GM21786 (cell line): ENCODE measurements around the gene PCBP4.
"Not testable (repeated sequence)": the region's sequence is repeated elsewhere in the genome, so short reads cannot be mapped to it uniquely, and the experiment has no call there.

Experiments used
- ATAC-seq: cut with Tn5 transposase; IDR thresholded peaks from one replicate; pipeline ENCODE4 v1.9.1; 2021; ENCODE audit not compliant: unreplicated experiment

The PCBP4 gene

DNA sequence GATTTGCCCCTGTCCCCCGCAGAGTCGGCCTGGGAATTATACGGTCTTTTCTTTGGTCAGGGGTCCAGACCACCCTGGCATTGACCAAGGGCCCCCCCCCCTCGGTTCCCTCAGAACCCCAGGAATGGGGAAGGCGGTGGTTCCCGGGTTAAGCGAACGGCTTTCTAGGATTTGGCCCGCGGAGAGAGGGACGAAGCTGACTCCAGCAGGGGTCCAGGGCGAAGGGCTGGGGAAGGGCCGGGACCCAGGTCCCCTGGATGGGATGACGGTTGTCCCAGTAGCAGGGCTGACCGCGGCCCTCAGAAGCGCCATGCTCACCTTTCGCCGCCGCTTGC lies 25.8 kb downstream of the PCBP4 start:
- no peak for ATAC-seq

DNA sequence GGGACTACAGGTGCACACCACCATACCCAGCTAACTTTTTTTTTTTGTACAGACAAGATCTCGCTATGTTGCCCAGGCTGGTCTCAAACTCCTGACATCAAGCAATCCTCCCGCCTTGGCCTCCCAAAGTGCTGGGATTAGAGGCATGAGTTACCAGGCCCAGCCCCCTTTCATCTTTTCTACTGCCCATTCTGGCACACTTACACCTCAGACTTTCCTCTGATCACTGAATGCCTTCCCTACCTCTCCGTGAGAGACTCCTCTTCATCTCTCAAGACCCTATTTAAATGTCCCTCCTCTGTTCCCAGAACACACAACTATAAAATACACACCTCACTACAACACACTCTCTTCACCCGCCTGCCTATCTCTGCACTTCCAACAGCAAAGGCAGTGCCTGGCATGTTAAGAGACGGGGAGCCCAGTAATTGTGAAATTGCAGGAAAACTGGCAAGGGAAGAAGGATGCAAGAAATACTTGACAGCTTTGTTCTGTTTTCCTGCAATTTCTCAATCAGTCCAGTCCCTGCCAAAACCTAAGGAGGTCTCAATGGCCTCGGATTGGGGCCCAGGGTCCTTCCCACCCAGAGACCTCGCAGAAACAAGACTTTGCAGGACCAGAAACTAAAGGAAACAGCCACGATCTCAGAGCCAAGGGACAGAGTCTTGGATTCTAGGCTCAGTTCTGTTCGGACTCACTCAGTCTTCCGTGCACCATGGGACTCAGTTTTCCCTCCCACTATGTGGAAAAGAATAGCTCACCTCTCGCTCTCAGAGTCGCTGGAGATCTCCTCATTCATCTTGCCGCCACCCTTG lies 26.4 kb downstream of the PCBP4 start:
- ATAC-seq, result no peak

- ATAC-seq, result no peak
These were observed 28.4 kb downstream of the PCBP4 start for GRCh38 chr3:51938780-51939425.

DNA sequence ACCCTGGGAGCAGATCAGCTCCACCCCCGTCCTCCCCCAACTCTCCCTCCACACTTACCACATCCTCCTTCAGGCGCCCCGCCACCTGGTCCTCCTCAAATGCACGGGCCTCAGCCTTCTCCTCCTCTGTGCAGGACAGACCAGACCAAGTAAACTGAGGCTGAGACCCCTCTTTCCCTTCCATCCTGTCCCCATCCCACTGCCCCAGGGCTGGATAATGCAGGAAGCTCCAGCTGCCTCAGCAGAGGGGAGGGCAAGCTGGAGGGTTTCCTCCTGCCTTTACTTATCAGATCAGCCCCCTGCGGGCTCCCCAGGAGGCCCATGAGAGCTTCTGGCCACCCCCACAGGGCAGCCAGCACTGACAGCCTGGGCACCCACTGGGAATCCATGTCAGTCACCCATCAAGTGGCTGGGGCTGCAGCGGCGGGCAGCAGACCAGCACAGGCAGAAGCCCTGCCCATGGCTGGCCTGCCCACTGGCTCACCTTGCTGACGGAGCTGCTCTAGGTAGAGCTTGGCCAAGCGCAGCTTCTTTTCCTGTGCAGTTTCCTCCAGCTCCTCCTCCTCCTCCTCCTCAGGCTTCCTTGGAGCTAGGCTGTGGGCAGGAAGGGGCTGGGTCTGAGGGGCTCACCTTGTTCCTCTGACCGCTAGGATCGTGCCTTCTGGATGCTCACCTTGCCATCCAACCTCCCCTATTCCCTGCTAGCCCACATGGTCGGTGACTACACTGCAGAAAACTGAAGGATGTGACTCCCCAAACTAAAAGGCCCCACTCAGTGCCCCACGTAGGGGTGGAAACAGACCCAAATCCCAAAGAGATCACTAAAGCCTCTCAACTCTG lies 29.4 kb downstream of the PCBP4 start:
- no peak for ATAC-seq

- ATAC-seq, result no peak
These were observed 30.2 kb downstream of the PCBP4 start for GRCh38 chr3:51937014-51937413.

DNA sequence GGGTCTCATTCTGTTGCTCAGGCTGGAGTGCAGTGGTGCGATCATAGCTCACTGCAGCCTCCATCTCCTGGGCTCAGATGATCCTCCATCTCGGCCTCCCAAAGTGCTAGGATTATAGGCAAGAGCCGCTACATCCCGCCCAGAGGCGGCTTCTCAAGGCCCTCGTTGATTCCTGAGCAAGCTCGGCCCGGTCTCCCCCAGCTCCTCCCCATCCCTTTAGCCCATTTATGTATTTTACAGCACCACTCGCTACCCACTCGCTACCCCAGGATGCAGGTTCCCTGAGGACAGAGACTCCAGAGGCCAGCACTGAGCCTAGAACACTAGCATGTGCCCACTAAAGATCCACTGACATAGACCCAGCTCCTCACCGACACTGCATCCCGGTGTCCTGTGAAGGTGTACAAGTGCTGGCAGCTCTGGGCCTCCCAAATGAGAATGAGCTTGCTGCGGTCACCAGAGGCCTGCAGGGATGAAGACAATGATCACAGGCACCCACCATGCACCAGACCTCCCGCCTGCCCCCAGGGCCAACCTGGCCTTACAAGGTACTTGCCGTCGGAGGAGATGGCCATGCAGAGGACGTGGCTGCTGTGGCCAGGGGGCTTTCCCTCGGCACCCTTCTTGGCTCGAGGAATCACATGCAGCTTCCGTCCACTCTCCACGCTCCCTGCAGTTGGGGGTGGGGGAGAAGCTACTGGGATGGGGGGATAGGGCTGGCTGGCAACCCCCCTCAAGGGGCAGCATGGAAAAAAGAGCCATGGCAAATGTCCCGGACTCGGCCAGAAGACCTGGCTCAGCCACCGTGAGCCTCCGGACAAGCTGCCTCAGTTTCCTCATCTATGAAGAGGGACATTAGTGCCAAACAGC lies 31.1 kb downstream of the PCBP4 start:
- ATAC-seq, result no peak

- no peak for ATAC-seq
These were observed 32.0 kb downstream of the PCBP4 start for GRCh38 chr3:51934991-51935885.

DNA sequence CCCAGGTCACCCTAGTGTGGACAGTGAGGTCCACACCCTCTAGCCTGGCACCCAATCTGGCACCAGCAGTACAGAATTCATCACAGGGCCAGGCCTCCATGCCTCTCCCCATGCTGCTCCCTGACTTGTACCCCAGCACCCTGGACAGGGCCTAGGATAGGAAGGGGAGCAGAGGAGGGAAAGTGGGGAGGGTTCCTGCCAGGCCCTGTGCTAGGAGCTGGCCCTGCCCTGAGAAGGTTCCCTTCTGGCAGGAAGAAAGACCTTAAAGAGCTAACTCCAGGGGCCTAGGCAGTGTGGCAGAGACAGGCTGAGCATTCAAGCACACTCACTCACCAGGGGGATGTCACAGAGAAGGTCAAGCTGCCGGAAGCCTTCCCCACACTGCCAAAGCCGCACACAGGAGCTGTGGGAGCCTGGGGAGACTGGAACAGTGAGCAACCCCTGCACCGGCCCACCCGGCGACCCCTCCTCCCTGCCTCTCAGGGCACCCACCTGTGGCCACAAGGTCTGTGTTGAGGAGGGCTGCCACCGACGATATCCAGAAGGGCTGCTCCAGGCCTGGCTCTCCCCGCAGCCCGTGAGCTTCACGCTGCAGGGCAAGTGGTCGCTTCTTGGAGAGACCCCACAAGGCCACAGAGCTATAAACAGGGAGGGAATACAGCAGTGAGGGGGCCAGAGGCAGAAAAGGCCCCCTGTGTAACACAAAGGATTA lies 33.0 kb downstream of the PCBP4 start:
- ATAC-seq, result no peak

DNA sequence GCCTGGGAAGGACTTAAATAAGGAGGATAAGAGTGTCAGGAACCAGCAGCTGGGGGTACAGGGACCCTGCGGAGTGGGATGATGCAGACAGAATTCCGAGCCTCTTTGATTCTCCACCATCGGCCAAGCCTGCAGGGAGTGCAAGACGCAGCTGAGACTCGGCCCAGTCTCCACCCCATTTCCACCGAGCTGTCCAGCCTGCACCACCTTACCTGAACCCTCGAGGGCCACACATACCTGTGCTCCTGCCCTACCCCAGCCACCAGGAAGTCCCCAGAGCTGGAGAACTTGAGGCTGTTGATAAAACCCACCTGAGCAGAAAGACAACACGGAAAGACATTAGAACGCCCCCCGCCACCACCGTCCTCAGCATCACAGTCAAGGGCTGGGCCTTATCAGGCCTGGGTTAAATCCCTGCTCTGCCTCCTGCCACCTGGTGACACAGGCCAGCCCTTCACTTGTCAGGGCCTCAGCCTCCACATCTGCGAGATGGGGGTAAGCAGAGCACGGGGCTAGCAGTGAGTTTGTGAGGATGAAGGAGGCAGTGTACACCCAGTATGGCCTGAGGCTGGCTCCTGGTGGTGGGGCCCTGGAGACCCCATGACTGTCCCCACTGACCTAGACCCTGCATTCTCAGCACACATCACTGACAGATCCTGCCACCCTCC lies 33.6 kb downstream of the PCBP4 start:
- ATAC-seq, result no peak

DNA sequence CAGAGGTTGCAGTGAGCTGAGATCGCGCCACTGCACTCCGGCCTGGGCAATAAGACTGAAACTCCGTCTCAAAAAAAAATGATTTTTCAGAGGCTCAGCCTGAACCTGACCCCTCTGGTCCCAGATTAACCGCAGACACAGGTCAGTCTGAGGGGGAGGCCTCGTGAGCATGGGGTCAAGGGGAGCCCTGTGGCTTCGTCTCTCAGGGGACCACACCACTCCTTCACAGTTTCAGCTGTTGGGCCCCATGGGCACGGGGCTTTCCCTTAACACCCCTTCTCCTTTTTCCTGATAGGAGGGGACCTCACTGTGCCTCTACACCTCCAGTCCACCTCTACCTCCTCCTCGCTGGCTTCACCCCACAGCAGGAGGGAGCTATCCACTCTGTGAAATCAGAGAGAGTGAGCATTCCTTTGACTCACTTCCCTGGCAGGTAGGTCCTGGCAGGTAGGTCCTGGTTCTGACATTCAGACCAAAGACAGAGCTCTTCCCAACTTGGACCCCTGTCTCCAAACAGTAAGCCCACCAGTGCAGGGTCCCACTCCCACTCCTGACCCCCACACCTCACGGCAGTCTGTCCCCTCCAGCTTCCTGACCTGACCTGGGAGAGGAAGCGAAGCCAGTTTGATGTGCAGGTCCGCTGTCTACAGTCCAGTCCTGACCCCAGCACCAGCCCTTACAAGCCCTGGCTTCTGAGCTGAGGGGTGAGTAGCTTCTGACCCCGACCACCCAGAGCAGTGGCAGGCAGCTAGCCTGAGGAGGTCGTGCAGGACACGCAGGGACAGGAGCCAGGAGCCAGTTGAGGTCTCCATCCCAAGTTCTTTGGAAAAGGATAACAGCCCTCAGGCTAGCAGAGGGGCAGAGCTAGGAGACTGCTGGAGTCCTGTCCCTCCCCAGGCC lies 34.5 kb downstream of the PCBP4 start:
- no peak for ATAC-seq

GRCh38 chr3:51931756-51932155 lies 35.5 kb downstream of the PCBP4 start:
- ATAC-seq, result no peak

DNA sequence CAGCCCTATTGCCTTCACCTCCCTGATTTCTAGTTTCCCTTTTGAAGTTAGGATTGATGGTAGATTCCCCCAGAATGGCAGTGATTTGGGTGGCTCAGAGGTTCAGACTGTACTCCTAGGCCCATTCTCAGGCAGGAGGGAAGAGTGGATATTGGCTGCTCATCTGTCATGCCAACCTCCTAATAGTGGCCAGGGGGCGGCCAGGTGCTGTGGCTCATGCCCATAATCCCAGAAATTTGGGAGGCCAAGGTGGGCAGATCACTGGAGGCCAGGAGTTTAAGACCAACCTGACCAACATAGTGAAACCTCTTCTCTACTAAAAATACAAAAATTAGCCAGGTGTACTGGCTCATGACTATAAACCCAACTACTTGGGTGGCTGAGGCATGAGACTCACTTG lies 36.8 kb downstream of the PCBP4 start:
- no peak for ATAC-seq

- ATAC-seq, result no peak
These were observed 37.7 kb downstream of the PCBP4 start for GRCh38 chr3:51929420-51930003.

- ATAC-seq, result not testable (repeated sequence)
These were observed 38.3 kb downstream of the PCBP4 start for GRCh38 chr3:51928981-51929380.

DNA sequence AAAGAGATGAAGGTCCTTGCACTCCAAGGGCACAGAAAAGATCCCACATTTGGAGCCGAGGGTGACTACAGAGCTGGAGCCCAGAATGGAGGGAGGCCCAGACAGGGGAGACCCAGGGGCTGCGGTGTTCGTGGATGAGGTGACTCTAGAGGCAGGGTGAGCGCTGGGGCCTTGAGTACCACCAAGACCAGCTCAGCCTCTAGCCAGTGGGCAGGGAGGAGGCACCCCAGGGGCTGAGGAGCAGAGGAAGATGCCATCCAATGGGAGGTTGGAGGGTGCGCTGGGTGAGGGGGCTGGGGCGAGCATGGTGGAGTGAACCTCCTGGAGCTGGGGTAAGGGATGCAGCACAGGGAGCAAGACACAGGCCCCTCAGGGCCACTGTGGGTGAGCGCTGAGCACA lies 38.8 kb downstream of the PCBP4 start:
- no peak for ATAC-seq

GRCh38 chr3:51927061-51927977 lies 39.9 kb downstream of the PCBP4 start:
- no peak for ATAC-seq
